Stimulated activated CD4-positive, alpha-beta T cell treated with anti-CD3 and anti-CD28 coated beads, Interleukin-1b, Interleukin-23, amount 100 ng/mL, for 48 hours (primary cell): ENCODE measurements around the gene SORT1.
"Not testable (repeated sequence)": the region's sequence is repeated elsewhere in the genome, so short reads cannot be mapped to it uniquely, and the experiment has no call there.

Experiments used
- DNase-seq: peaks from one replicate; pipeline ENCODE4 v3.0.0-alpha.2; 2020

Gene SORT1

GRCh38 chr1:109373696-109374095 lies 24.0 kb downstream of the SORT1 start:
- not testable (repeated sequence) for DNase-seq

- no peak for DNase-seq
These were observed 24.6 kb downstream of the SORT1 start for GRCh38 chr1:109373126-109373525.

GRCh38 chr1:109372281-109372680 lies 25.4 kb downstream of the SORT1 start:
- DNase-seq, result no peak

GRCh38 chr1:109371341-109371739 lies 26.4 kb downstream of the SORT1 start:
- DNase-seq, result peak; percentile 30

- DNase-seq, result no peak
These were observed 26.9 kb downstream of the SORT1 start for GRCh38 chr1:109370712-109371340.

- no peak for DNase-seq
These were observed 28.5 kb downstream of the SORT1 start for GRCh38 chr1:109369167-109369746.

GRCh38 chr1:109368464-109368863 lies 29.3 kb downstream of the SORT1 start:
- no peak for DNase-seq

GRCh38 chr1:109367626-109368025 lies 30.1 kb downstream of the SORT1 start:
- no peak for DNase-seq

- DNase-seq, result no peak
These were observed 32.0 kb downstream of the SORT1 start for GRCh38 chr1:109365642-109366204.

- DNase-seq, result no peak
These were observed 36.1 kb downstream of the SORT1 start for GRCh38 chr1:109361649-109362048.

- no peak for DNase-seq
These were observed 36.6 kb downstream of the SORT1 start for GRCh38 chr1:109361069-109361468.

GRCh38 chr1:109357616-109358015 lies 40.1 kb downstream of the SORT1 start:
- no peak for DNase-seq

GRCh38 chr1:109356915-109357314 lies 40.8 kb downstream of the SORT1 start:
- no peak for DNase-seq

GRCh38 chr1:109356505-109356904 lies 41.2 kb downstream of the SORT1 start:
- no peak for DNase-seq

- DNase-seq, result no peak
These were observed 42.8 kb downstream of the SORT1 start for GRCh38 chr1:109354929-109355328.

GRCh38 chr1:109351457-109351856 lies 46.3 kb downstream of the SORT1 start:
- DNase-seq, result no peak

GRCh38 chr1:109350655-109351054 lies 47.1 kb downstream of the SORT1 start:
- no peak for DNase-seq

- DNase-seq, result no peak
These were observed 47.5 kb downstream of the SORT1 start for GRCh38 chr1:109350182-109350581.

GRCh38 chr1:109347511-109347910 lies 50.2 kb downstream of the SORT1 start:
- no peak for DNase-seq

- DNase-seq, result no peak
These were observed 55.5 kb downstream of the SORT1 start for GRCh38 chr1:109341944-109342930.

GRCh38 chr1:109338608-109339007 lies 59.1 kb downstream of the SORT1 start:
- no peak for DNase-seq

GRCh38 chr1:109338091-109338490 lies 59.6 kb downstream of the SORT1 start:
- DNase-seq, result no peak

GRCh38 chr1:109335091-109335490 lies 62.6 kb downstream of the SORT1 start:
- no peak for DNase-seq
